GM12878 (cell line): ENCODE results near the gene KARS1. TPM values are rescaled to one million over a fixed set of nuclear protein-coding genes. Genes with fewer than 3 reads are reported as not detected.

Experiments
- ATAC-seq: fragments of 200-7000 bp; cut with Tn5 transposase; 3 replicates; pipeline ENCODE4 v1.9.1; 2020; ENCODE audit warnings: mild to moderate bottlenecking, moderate library complexity
- BruUV-seq: library from RNA; stranded (reverse); fragments of 400-500 nt; replicated peaks from 2 replicates; lab custom pipeline; 2021; lab: Mats Ljungman, UMichigan
- CTCF ChIA-PET: fragments of 300-600 bp; sonication (Branson Sonifier 250); formaldehyde crosslinking; extraction: SDS; loops from one replicate; lab custom pipeline; 2021; ENCODE audit warnings: inconsistent platforms; lab: Yijun Ruan, JAX
- POLR2A ChIA-PET: fragments of 350-600 bp; formaldehyde crosslinking; extraction: SDS; loops from one replicate; lab custom pipeline; 2021; ENCODE audit warnings: inconsistent platforms; lab: Charles Lee
- RAD21 ChIA-PET: fragments of 300-600 bp; sonication (Branson Sonifier 250); formaldehyde crosslinking; loops from one replicate; lab custom pipeline; 2023; ENCODE audit warnings: antibody characterized with exemption; ENCODE audit not compliant: unreplicated experiment; lab: Charles Lee
- SMC1A ChIA-PET: fragments of 300-600 bp; sonication (Branson Sonifier 250); formaldehyde crosslinking; loops from one replicate; lab custom pipeline; 2023; ENCODE audit not compliant: unreplicated experiment, uncharacterized antibody; lab: Charles Lee
- DNase-seq: peaks from one replicate; pipeline ENCODE4 v3.0.0-alpha.2; 2011; ENCODE audit warnings: low read depth, low spot score
- FAIRE-seq: peaks from 3 replicates; lab custom pipeline; 2011; peaks lifted over from hg19 to GRCh38; lab: Jason Lieb, UNC
- H2AFZ ChIP-seq: 2 replicates; pipeline ENCODE4 v1.6.0; 2011; ENCODE audit warnings: low read depth, low read length, control low read depth; ENCODE audit not compliant: control insufficient read depth
- H3K27ac ChIP-seq: 2 replicates; pipeline ENCODE4 v1.5.1; 2011; ENCODE audit warnings: control low read depth; ENCODE audit not compliant: control insufficient read depth, insufficient read depth
- H3K27me3 ChIP-seq, 2 experiments: replicated peaks in 1 of 2; 2 replicates each; pipeline versions ENCODE4 v1.6.0 to v1.6.1; 2011; ENCODE audit warnings: low read length in 1 of 2; ENCODE audit not compliant: control insufficient read depth in 2 of 2, insufficient read depth in 2 of 2
- H3K36me3 ChIP-seq, 2 experiments: 2 replicates each; pipeline ENCODE4 v1.5.1; 2011; ENCODE audit warnings: low read length in 1 of 2; ENCODE audit not compliant: control insufficient read depth in 2 of 2, insufficient read depth in 2 of 2
- H3K4me1 ChIP-seq: 2 replicates; pipeline ENCODE4 v1.6.1; 2011; ENCODE audit warnings: mild to moderate bottlenecking, low read length, moderate library complexity, mixed read lengths; ENCODE audit not compliant: control insufficient read depth, insufficient read depth
- H3K4me2 ChIP-seq: 2 replicates; pipeline ENCODE4 v1.6.0; 2011; ENCODE audit warnings: control low read depth; ENCODE audit not compliant: control insufficient read depth, insufficient read depth
- H3K4me3 ChIP-seq: fragments of 200-600 bp; sonication (generic); 2 replicates; pipeline ENCODE4 v1.5.1; 2016
- H3K79me2 ChIP-seq: 2 replicates; pipeline ENCODE4 v1.6.0; 2011; ENCODE audit warnings: low read length; ENCODE audit not compliant: control insufficient read depth, insufficient read depth
- H3K9ac ChIP-seq: 2 replicates; pipeline ENCODE4 v1.8.0; 2011; ENCODE audit warnings: low read length, control low read depth, mixed read lengths; ENCODE audit not compliant: control insufficient read depth, insufficient read depth
- H3K9me3 ChIP-seq: replicated peaks from 3 replicates; pipeline ENCODE4 v1.5.1; 2011; ENCODE audit warnings: mild to moderate bottlenecking, low read length; ENCODE audit not compliant: control insufficient read depth, insufficient read depth
- H4K20me1 ChIP-seq: 2 replicates; pipeline ENCODE4 v1.6.0; 2011; ENCODE audit not compliant: control insufficient read depth, insufficient read depth
- BCL11A ChIP-seq: IDR thresholded peaks from 2 replicates; pipeline ENCODE4 v1.6.1; 2011; ENCODE audit warnings: low read depth, low read length
- CREM ChIP-seq: IDR thresholded peaks from 2 replicates; pipeline ENCODE4 v1.6.1; 2014; ENCODE audit warnings: antibody characterized with exemption, low read depth
- CTCF ChIP-seq, 3 experiments: IDR thresholded peaks in 2 of 3; conservative IDR thresholded peaks in 1 of 3; 2 replicates each; pipeline ENCODE4 v1.5.1; 2011; ENCODE audit warnings: low read depth in 3 of 3, low read length in 3 of 3, mild to moderate bottlenecking in 3 of 3, control low read depth in 2 of 3, moderate library complexity in 2 of 3, inconsistent platforms in 1 of 3, mixed read lengths in 1 of 3; ENCODE audit not compliant: control insufficient read depth in 2 of 3, insufficient read depth in 1 of 3; ENCODE audit errors: extremely low read depth in 1 of 3
- EGR1 ChIP-seq, 2 experiments: IDR thresholded peaks; 1 replicate in 1 of 2; 2 replicates in 1 of 2; pipeline ENCODE4 v1.6.1; 2011 to 2012; ENCODE audit warnings: low read depth in 2 of 2, low read length in 2 of 2, borderline replicate concordance in 1 of 2, mild to moderate bottlenecking in 1 of 2, moderate library complexity in 1 of 2
- JUNB ChIP-seq: IDR thresholded peaks from 2 replicates; pipeline ENCODE4 v1.6.1; 2016; ENCODE audit warnings: antibody characterized with exemption, mild to moderate bottlenecking
- RAD21 ChIP-seq: IDR thresholded peaks from 2 replicates; pipeline ENCODE4 v1.6.1; 2011; ENCODE audit warnings: mild to moderate bottlenecking, low read depth, low read length, moderate library complexity; ENCODE audit not compliant: insufficient read depth
- RCOR1 ChIP-seq: conservative IDR thresholded peaks from 2 replicates; pipeline ENCODE4 v1.6.1; 2012; ENCODE audit warnings: low read depth, low read length, improper control_type of control experiment
- RUNX3 ChIP-seq: IDR thresholded peaks from 2 replicates; pipeline ENCODE4 v1.6.1; 2012; ENCODE audit warnings: low read length, inconsistent platforms
- SIX5 ChIP-seq: IDR thresholded peaks from 2 replicates; pipeline ENCODE4 v1.6.1; 2011; ENCODE audit warnings: mild to moderate bottlenecking, low read depth, low read length, moderate library complexity; ENCODE audit not compliant: severe bottlenecking
- SREBF2 ChIP-seq: IDR thresholded peaks from 2 replicates; pipeline ENCODE4 v1.6.1; 2012; ENCODE audit warnings: mild to moderate bottlenecking, low read length
- SRF ChIP-seq, 2 experiments: IDR thresholded peaks; 2 replicates each; pipeline ENCODE4 v1.6.1; 2011; ENCODE audit warnings: low read depth in 2 of 2, low read length in 2 of 2, mild to moderate bottlenecking in 1 of 2, moderate library complexity in 1 of 2
- ZSCAN29 ChIP-seq: fragments of 450-650 bp; IDR thresholded peaks from 2 replicates; pipeline ENCODE4 v1.6.1; 2017; ENCODE audit warnings: mild to moderate bottlenecking, moderate library complexity
- WGBS: methylation state at CpG from one replicate; pipeline ENCODE4 v1.1.6; 2016; ENCODE audit warnings: low lambda C conversion rate; ENCODE audit not compliant: insufficient replicate concordance, insufficient coverage; ENCODE audit errors: missing lambda C conversion rate; 5-methylcytosine and 5-hydroxymethylcytosine counted together
- in situ Hi-C: fragments of 300-500 bp; cut with MboI; formaldehyde crosslinking; loops from 9 replicates; pipeline ENCODE4 v1.14.3; 2018; ENCODE audit warnings: mixed read lengths
- intact Hi-C: fragments of 100-400 bp; cut with micrococcal nuclease; formaldehyde crosslinking; loops from one replicate; pipeline ENCODE4 v1.14.2; 2022; ENCODE audit not compliant: unreplicated experiment
- polyA plus RNA-seq, 11 experiments: library from polyadenylated mRNA; depleted of rRNA in 4 of 11; unstranded in 6 of 11; stranded (reverse) in 5 of 11; fragments of >200 nt; fragmentation: Nextera tagmentation in 4 of 11; fragmentation: Illumina TruSeq in 1 of 11; extraction: Ambion mirVana in 4 of 11; extraction: Trizol in 1 of 11; gene quantifications; 1 replicate in 1 of 11; 2 replicates in 10 of 11; pipeline versions ENCODE4 v1.2.1 to v1.2.3, GENCODE V29; 2011 to 2016; ENCODE audit warnings: inconsistent platforms in 2 of 11, missing spikeins in 2 of 11, low read depth in 1 of 11
- total RNA-seq, 4 experiments: library from RNA; depleted of rRNA in 3 of 4; stranded (reverse); fragments of >200 nt in 3 of 4; fragmentation: Illumina TruSeq in 1 of 4; extraction: Trizol in 1 of 4; gene quantifications; 2 replicates each; pipeline versions ENCODE4 v1.2.1 to v1.2.3, GENCODE V29; 2013 to 2021

The KARS1 gene
- total and polyA plus RNA-seq, 10 of the 15 experiments (the other 5 are each of a cell fraction or from before 2014, with no cell fraction given) = 187 to 312 (median 211) TPM

- TF ChIP-seq RUNX3 (0 out of 2 replicates have a peak, but pooled peaks have one; percentile 19), JUNB (no peak), ZSCAN29 (no peak), SIX5 (no peak), CREM (no peak), BCL11A (no peak), SRF (IDR thresholded peaks at IDR 0.05; ENCODE audit: low read depth in 2 of 2, low read length in 2 of 2) (no peak), SREBF2 (no peak), RCOR1 (no peak), CTCF (IDR thresholded peaks at IDR 0.05 in 2 of 3, conservative IDR thresholded peaks at IDR 0.05 in 1 of 3; ENCODE audit: control insufficient read depth in 2 of 3, extremely low read depth in 1 of 3, insufficient read depth in 1 of 3, low read depth in 3 of 3, low read length in 3 of 3) (0 out of 6 replicates have a peak, but pooled peaks of 1 of the 3 experiments have one; percentile 0), EGR1 (IDR thresholded peaks at IDR 0.05; ENCODE audit: borderline replicate concordance in 1 of 2, low read depth in 2 of 2, low read length in 2 of 2) (no peak), RAD21 (0 out of 2 replicates have a peak, but pooled peaks have one; percentile 4)
- in situ Hi-C loops (loop anchor here (5.0 kb wide), 2 partner anchors 118 to 1548 kb away; partner anchors contain the start of gene MON1B), intact Hi-C loops (no loop called here)
- Histone ChIP-seq H3K36me3 (peaks cover 7 to 29% of the 10 kb centered on the region in 2 experiments), H3K9me3 (no peaks in the 10 kb centered on the region), H3K4me1 (peaks cover 18% of the 10 kb centered on the region), H3K4me2 (peak overlapping the region; percentile 89), H2AFZ (no peak overlapping the region), H3K9ac (no peak overlapping the region; the same call in 1 of the 2 replicates), H3K79me2 (peaks cover 66% of the 10 kb centered on the region), H3K4me3 (peak overlapping the region; percentile 20; the same call in 1 of the 2 replicates), H3K27me3 (no peaks in the 10 kb centered on the region; a peak in 1 of 4 replicates), H4K20me1 (peaks cover 4% of the 10 kb centered on the region; the same call in 1 of the 2 replicates), H3K27ac (no peak overlapping the region)
- BruUV-seq = no TSS peak
- SMC1A ChIA-PET = interaction anchor here (1.0 to 8.1 kb wide), 5 partner anchors 12 to 80 kb away, joined by 3 to 69 read pairs (median 3); partner anchors contain the start of gene ADAT1
- POLR2A ChIA-PET = interaction anchor here (1.9 kb wide), 1 partner anchor 22 kb away, joined by 7 read pairs; the partner anchor contains the start of gene ADAT1
- no peak for ATAC-seq
- RAD21 ChIA-PET = interaction anchor here (0.6 kb wide), 1 partner anchor 88 kb away, joined by 3 read pairs; the partner anchor contains the start of gene TMEM231
- FAIRE-seq = peak; percentile 71
- no peak for DNase-seq
- CTCF ChIA-PET = interaction anchor here (1.3 to 1.9 kb wide), 3 partner anchors 22 to 127 kb away, joined by 3 to 8 read pairs (median 6); partner anchors contain the start of gene ADAT1
- 97% methylated on average over 7 of the region's 7 CpGs for WGBS
These were observed 3.0 kb downstream of the KARS1 start for GRCh38 chr16:75644240-75645012.
